GM21367 (cell line): Measurements from ENCODE around the gene SBK2.
"Not testable (repeated sequence)": the region's sequence is repeated elsewhere in the genome, so short reads cannot be mapped to it uniquely, and the experiment has no call there.

Experiments used
- ATAC-seq: cut with Tn5 transposase; IDR thresholded peaks from one replicate; pipeline ENCODE4 v1.9.1; 2021; ENCODE audit not compliant: unreplicated experiment

SBK2 gene

GRCh38 chr19:55536366-55536765 is 567 bp downstream of the SBK2 start:
- no peak for ATAC-seq

GRCh38 chr19:55535965-55536350 is 975 bp downstream of the SBK2 start:
- ATAC-seq = no peak

GRCh38 chr19:55535173-55535964 is 1.6 kb downstream of the SBK2 start:
- ATAC-seq = no peak

GRCh38 chr19:55534280-55534679 is 2.7 kb downstream of the SBK2 start:
- ATAC-seq = not testable (repeated sequence)

- ATAC-seq = no peak
Observed at GRCh38 chr19:55530996-55531395, 5.9 kb downstream of the SBK2 start.

- ATAC-seq = no peak
Observed at GRCh38 chr19:55529636-55530234, 7.2 kb downstream of the SBK2 start.

GRCh38 chr19:55528030-55528803 is 8.7 kb downstream of the SBK2 start:
- ATAC-seq = no peak

GRCh38 chr19:55527197-55528029 is 9.5 kb downstream of the SBK2 start:
- no peak for ATAC-seq

GRCh38 chr19:55526216-55527196 is 10.4 kb downstream of the SBK2 start:
- no peak for ATAC-seq

- no peak for ATAC-seq
Observed at GRCh38 chr19:55525289-55526101, 11.4 kb downstream of the SBK2 start.

GRCh38 chr19:55520691-55521292 is 16.1 kb downstream of the SBK2 start:
- no peak for ATAC-seq

GRCh38 chr19:55519451-55520311 is 17.3 kb downstream of the SBK2 start:
- ATAC-seq = no peak

- ATAC-seq = peak; percentile 90
Observed at GRCh38 chr19:55516878-55517620, 19.9 kb downstream of the SBK2 start.

GRCh38 chr19:55508120-55508519 is 28.8 kb downstream of the SBK2 start:
- no peak for ATAC-seq

- no peak for ATAC-seq
Observed at GRCh38 chr19:55504981-55505380, 32.0 kb downstream of the SBK2 start.

- ATAC-seq = no peak
Observed at GRCh38 chr19:55504252-55504603, 32.7 kb downstream of the SBK2 start.
